ENCODE results near the gene CTTN.

Gene CTTN

DNA sequence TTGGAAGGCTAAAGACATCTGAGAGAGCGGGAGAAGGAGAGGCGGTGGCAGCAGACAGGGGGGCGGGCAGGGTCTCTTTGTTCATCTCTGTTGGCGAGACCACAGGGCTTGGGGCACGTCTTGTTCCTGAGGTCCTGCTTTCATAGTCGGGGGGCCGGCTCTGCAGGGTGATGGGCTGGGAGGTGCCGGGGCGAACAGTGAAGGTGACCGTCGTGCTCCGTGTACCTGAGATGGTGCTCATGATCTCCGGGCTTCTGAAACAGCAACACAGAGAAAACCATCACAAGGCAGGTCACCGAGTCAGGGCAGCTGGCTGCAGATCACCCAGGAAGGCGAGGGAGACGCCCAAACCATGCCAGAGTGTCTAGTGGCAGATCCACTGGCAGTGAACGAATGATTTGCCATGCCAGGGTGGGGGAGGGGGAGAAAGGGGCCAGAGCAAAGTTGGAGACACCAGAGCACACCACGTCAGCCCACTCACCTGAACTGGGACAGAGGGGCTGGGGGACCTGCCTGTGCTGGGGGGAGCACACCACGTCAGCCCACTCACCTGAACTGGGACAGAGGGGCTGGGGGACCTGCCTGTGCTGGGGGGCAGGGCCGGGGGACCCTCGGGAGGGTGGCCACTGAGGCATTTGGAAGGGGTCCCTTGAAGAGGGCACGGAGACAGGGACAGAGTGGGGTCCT lies 75.0 kb downstream of the CTTN start:
- H3K9me3 Mint-ChIP-seq = no peaks in the 10 kb centered on the region
- DNase-seq = no peak
- H3K4me1 Mint-ChIP-seq (ENCODE audit: low read depth) = no peaks in the 10 kb centered on the region
- H3K27ac Mint-ChIP-seq = no peak overlapping the region
- no peak overlapping the region for H3K4me3 Mint-ChIP-seq
- H3K36me3 Mint-ChIP-seq (ENCODE audit: low read depth) = no peaks in the 10 kb centered on the region
- H3K27me3 Mint-ChIP-seq = no peaks in the 10 kb centered on the region

DNA sequence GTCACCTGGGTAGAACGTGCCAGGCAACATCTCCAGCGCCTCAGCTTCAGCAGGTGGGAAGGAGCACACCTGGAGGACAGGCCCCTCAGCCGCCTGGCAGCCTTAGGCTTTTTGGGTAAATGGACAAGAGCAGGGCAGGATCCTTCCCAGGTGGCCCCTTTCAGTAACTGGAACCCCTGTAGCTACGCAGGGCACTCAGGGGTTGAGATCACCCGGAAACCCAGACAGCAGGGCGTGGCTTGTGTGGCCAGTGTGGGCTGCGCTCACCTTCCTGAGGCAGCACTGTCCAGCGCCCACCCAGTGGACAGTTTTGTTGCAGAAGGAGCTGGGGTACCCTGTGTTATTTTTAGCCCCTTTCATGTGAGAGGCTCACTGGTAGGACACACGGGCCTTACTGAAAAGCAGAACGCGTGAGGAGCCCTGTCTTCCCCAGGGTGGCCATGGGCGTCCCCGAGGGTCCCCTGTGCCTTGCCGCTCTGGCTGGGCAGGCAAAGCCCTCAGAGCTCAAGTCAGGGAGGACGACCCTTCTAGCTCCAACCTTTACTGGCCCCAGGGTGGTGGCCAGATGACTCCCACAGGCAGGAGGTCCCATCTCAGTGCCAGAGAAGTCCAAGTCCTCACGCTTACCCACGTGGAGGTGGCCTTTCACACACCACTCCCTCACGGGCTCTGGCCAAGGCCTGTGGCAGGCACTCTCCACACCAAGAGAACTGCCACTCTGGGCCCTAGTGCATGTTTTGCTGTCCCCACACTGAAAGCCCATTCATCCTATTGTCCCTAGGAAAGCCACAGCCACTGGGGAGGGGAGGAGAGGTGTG lies 75.8 kb downstream of the CTTN start:
- no peaks in the 10 kb centered on the region for H3K36me3 Mint-ChIP-seq (ENCODE audit: low read depth)
- DNase-seq = no peak
- H3K4me3 Mint-ChIP-seq = no peak overlapping the region
- H3K27ac Mint-ChIP-seq = no peak overlapping the region
- H3K4me1 Mint-ChIP-seq (ENCODE audit: low read depth) = no peaks in the 10 kb centered on the region
- H3K9me3 Mint-ChIP-seq = no peaks in the 10 kb centered on the region
- no peaks in the 10 kb centered on the region for H3K27me3 Mint-ChIP-seq

DNA sequence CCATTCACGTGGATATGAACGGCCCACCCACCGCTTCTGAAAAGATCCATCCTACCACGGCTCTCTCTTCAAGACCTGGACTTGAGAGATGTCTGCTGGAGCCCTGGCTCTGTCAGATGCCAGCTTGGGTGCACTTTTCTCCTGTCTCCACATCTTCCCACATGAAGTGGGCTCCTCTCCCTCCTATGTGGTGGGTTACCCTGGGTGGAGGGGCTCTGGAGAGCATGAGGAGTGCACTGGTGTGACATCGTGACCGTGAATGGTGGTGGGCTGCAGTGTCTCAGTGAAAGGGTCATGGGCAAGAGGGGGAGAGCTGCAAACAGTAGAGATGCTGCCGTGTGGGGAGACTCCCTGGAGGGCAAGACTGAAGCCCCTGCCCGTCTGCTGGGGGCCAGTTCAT lies 76.4 kb downstream of the CTTN start:
- Mint-ChIP-seq H3K27me3 (no peaks in the 10 kb centered on the region), H3K36me3 (ENCODE audit: low read depth) (no peaks in the 10 kb centered on the region), H3K9me3 (no peaks in the 10 kb centered on the region)

DNA sequence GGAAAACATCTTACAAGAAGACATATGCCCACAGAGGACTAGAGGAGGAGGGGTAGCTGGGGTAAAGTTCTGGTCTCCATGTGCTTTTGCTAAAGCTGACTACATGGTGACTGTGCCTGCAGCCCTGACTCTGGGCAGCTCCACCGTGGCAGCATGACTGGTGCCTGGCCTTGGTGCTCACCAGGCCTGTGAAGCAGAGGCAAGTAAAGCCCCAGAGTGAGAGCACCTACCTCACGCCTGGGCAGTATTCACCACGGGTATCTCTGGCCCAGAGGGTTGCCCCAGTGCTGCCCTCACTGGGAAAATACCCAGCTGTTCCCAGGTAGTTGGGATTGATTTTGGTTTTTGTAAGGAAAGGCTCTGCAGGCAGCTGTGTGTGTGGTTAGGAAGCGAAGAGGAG lies 78.3 kb downstream of the CTTN start:
- DNase-seq = no peak
- H3K27me3 Mint-ChIP-seq = no peaks in the 10 kb centered on the region
- H3K9me3 Mint-ChIP-seq = no peaks in the 10 kb centered on the region
- H3K36me3 Mint-ChIP-seq (ENCODE audit: low read depth) = no peaks in the 10 kb centered on the region
- no peak overlapping the region for H3K4me3 Mint-ChIP-seq
- no peaks in the 10 kb centered on the region for H3K4me1 Mint-ChIP-seq (ENCODE audit: low read depth)
- H3K27ac Mint-ChIP-seq = no peak overlapping the region

More for the DNA sequence above, 76.4 kb downstream of the CTTN start:
- no peak overlapping the region for H3K27ac Mint-ChIP-seq
- H3K4me3 Mint-ChIP-seq = no peak overlapping the region
- no peak for DNase-seq
- no peaks in the 10 kb centered on the region for H3K4me1 Mint-ChIP-seq (ENCODE audit: low read depth)

DNA sequence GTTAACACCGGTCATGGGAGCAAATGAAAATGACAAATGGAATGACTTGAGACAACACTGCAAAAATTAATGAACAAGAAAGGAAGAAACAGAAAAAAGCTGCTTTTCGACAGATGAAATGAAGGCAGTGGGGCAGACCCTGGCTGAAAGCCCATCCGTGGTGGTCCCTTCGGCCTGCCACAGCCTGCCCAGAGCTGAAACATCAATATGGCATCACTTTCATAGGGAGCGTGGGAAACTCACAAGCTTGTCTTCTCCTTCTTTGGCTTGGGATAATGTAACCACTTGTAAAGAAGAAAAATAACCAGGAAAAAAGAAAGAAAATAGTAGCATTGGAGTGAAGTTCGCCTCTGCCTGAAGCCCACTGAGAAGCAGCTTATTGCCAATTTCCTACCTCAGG lies 78.8 kb downstream of the CTTN start:
- H3K9me3 Mint-ChIP-seq = no peaks in the 10 kb centered on the region
- H3K27ac Mint-ChIP-seq = no peak overlapping the region
- no peak overlapping the region for H3K4me3 Mint-ChIP-seq

DNA sequence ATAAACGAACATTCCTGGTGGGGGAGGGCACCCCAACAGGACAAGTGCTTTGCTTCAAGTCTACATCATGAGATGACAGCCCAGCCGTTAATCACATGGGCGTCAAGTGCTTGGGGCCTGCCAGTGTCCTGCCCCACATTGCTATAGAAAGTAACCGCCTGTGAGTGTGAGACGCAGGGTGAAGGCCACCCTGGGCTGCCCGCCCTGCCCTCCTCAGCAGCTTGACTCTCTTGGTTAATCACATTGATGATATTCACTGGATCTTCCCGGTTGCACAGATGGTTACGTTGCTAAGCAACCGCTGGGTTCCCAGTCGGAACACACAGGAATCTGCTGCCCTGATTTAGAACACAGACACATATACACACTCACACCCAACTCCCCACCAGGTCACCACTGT lies 79.3 kb downstream of the CTTN start:
- Mint-ChIP-seq H3K27ac (no peak overlapping the region), H3K27me3 (no peaks in the 10 kb centered on the region)

More for the DNA sequence above, 78.8 kb downstream of the CTTN start:
- Mint-ChIP-seq H3K36me3 (ENCODE audit: low read depth) (no peaks in the 10 kb centered on the region), H3K4me1 (ENCODE audit: low read depth) (no peaks in the 10 kb centered on the region), H3K27me3 (no peaks in the 10 kb centered on the region)
- no peak for DNase-seq

DNA sequence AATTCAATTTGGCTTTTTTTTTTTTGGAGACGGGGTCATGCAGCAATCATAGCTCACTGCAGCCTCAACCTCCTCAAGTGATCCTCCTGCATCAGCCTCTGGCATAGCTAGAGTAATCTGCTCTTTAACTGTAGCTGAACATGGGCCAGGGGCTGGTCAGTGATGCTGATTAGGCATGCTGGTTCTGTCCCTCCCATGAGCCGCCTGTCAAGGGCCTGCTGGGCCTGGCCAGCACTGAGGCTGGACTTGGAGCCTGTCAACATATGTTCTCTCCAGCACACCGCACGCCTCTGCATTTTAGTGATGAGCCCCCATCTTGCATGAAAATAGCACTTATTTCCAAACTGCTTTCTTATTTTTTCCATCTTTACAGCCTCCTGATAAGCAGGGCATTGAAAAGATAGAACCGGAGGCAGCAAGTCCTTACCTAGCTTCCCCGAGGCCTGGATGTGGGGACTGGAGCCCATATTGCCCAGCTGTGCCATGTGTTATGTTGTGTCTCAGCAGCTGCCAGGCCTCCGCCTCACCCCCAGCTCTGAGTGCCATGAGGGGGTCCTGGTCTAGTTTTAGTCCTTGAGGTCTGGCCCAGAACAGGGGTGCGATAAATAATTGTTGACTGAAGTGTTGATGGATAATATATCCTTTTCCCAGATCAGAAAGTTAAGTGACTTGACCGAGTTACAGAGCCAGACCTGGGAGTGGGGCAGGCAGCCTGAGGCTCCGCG lies 80.0 kb downstream of the CTTN start:
- Mint-ChIP-seq H3K4me3 (no peak overlapping the region), H3K4me1 (ENCODE audit: low read depth) (no peaks in the 10 kb centered on the region), H3K27ac (no peak overlapping the region), H3K36me3 (ENCODE audit: low read depth) (no peaks in the 10 kb centered on the region), H3K9me3 (no peaks in the 10 kb centered on the region), H3K27me3 (no peaks in the 10 kb centered on the region)
- DNase-seq = no peak

More for the DNA sequence above, 79.3 kb downstream of the CTTN start:
- Mint-ChIP-seq H3K36me3 (ENCODE audit: low read depth) (no peaks in the 10 kb centered on the region), H3K4me1 (ENCODE audit: low read depth) (no peaks in the 10 kb centered on the region), H3K9me3 (no peaks in the 10 kb centered on the region), H3K4me3 (no peak overlapping the region)
- DNase-seq = no peak

DNA sequence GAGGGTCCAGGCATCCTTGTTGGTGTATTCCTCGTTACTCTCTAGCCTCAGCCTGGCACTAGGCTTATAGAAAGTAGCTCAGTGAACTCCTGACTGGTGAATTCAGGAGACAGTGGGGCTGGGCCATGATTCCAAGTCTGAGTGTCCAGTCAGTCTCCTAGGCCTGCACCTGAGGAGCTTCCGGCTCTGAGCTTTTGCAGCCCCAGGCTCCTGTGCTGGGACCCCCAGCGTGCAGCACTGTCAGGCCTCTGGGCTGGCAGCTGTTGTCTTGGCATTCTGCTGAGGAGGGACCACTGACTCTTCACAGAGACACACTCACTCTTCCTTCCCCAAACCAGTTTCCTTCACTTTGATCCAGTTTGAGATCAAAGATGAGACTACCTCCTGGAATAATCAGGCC lies 82.4 kb downstream of the CTTN start:
- Mint-ChIP-seq H3K27ac (no peak overlapping the region), H3K4me3 (no peak overlapping the region), H3K27me3 (peaks cover 3% of the 10 kb centered on the region), H3K36me3 (ENCODE audit: low read depth) (no peaks in the 10 kb centered on the region), H3K4me1 (ENCODE audit: low read depth) (no peaks in the 10 kb centered on the region), H3K9me3 (no peaks in the 10 kb centered on the region)
- DNase-seq = no peak

DNA sequence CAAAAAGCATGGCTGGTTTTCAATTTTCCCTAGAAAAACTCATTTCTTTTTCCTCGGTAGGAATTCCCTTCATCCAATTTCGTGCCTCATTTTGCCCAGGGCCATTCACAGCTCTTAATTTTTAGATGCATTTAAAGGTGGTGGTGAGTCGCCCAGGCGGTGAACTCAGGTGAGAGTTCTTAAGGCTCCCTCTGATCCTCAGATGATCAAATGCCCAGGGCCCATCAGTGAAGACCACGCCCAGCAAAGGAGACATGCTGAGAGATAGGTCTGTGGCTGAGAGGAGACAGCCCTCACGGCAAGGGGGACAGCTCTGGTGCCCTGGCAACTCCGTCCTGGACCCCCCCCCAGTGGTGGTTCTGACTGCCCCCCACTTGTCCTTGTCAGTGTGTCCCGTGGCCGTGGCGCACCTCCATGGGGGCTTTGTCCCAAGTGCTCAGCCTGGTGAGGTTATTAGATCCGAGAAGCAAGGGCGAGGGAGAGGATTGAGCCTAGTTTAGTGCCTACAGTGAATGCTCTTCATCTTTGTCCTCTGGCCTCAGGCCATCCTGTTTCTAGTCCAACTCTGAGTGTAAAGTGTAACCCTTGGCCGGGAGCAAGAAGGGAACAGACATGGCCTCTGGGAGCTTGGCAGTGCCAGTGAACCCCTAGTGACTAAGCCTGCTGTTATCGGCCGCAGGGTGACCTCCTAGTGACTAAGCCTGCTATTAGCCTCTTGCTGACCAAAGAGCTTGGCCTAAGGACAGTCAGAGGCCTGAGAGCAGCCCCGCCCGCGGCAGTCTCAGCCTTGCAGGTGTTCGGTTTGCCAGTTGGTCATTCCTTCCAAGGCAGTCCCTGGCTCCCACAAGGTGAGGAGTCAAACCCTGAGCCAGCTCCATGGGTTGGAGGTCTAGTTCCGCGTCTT lies 83.5 kb downstream of the CTTN start:
- H3K27ac Mint-ChIP-seq = no peak overlapping the region
- H3K4me1 Mint-ChIP-seq (ENCODE audit: low read depth) = no peaks in the 10 kb centered on the region
- no peaks in the 10 kb centered on the region for H3K36me3 Mint-ChIP-seq (ENCODE audit: low read depth)
- H3K9me3 Mint-ChIP-seq = no peaks in the 10 kb centered on the region
- no peak overlapping the region for H3K4me3 Mint-ChIP-seq
- peaks cover 3% of the 10 kb centered on the region for H3K27me3 Mint-ChIP-seq
- no peak for DNase-seq

DNA sequence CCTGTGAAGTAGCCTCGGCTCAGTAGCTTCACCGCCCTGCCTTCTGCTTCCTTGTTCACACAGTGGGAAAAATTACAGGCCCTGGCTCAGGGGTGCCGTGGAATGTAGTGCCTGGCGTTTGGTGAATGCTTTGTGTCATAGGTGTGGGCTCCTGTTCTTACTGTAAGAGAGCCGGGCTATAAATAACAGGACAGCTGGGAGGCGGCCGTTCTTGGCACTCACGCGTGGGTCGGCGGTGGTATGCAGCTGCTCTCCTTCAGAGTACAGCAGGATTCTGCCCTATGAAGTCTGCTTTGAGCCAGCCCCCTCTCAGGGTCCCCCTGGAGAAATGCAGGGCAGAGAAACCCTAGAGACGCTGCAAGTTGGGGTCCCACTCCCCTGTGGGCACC lies 84.2 kb downstream of the CTTN start:
- no peak for DNase-seq
- H3K4me1 Mint-ChIP-seq (ENCODE audit: low read depth) = no peaks in the 10 kb centered on the region
- no peak overlapping the region for H3K4me3 Mint-ChIP-seq
- no peaks in the 10 kb centered on the region for H3K9me3 Mint-ChIP-seq
- peaks cover 3% of the 10 kb centered on the region for H3K27me3 Mint-ChIP-seq
- no peaks in the 10 kb centered on the region for H3K36me3 Mint-ChIP-seq (ENCODE audit: low read depth)
- no peak overlapping the region for H3K27ac Mint-ChIP-seq

DNA sequence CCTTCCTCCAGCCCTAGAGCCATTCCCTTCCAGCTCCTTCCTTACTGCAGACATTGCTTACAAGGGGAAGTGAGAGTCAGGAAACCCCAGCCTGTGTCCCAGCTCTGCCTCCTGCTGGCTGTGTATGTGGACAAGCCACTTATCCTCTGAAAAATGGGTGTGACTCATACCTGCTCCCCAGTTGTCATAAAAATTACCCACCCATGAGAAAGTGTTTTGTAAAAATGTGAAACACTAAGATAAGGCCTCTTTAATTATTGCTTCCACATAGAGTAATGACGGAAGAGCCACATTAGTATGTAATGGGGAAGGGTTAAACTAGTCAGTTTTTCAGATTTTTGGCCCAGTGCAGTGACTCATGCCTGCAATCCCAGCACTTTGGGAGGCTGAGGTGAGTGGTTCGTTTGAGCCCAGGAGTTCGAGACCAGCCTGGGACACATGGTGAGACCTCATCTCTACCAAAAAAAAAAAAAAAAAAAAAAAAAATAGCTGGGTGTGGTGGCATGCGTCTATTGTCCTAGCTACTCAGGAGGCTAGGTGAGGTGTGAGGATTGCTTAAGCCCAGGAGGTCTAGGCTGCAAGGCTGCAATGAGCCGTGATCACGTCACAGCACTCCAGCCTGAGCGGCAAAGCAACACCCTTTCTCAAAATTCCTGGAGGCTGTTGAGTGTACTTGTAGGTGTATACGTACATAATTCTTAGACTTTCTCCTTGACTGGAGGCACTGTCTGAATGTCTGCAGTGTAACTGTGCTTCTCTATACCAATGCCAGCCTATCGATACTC lies 84.9 kb downstream of the CTTN start:
- no peak for DNase-seq
- Mint-ChIP-seq H3K9me3 (no peaks in the 10 kb centered on the region), H3K4me1 (ENCODE audit: low read depth) (no peaks in the 10 kb centered on the region), H3K4me3 (no peak overlapping the region), H3K36me3 (ENCODE audit: low read depth) (no peaks in the 10 kb centered on the region), H3K27me3 (peaks cover 3% of the 10 kb centered on the region), H3K27ac (no peak overlapping the region)

DNA sequence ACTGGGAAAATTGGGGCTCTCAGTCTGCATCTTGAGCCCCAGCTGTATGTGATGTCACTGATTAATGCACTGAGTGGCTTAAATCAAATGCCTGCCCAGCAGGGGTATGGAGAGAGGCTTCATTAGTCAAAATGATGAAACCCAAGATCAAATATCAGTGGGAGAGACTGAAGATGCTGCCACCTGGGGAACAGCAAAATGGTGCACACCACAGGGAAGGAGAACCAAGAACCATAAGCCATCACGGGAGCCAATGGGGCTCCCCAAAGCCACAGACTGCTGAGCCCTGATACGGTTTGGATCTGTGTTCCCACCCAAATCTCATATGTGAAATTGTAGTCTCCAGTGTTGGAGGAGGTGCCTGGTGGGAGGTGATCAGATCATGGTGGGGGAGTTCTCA lies 85.6 kb downstream of the CTTN start:
- Mint-ChIP-seq H3K27ac (no peak overlapping the region), H3K4me1 (ENCODE audit: low read depth) (no peaks in the 10 kb centered on the region), H3K4me3 (no peak overlapping the region), H3K9me3 (no peaks in the 10 kb centered on the region), H3K36me3 (ENCODE audit: low read depth) (no peaks in the 10 kb centered on the region), H3K27me3 (peaks cover 3% of the 10 kb centered on the region)
- DNase-seq = no peak

DNA sequence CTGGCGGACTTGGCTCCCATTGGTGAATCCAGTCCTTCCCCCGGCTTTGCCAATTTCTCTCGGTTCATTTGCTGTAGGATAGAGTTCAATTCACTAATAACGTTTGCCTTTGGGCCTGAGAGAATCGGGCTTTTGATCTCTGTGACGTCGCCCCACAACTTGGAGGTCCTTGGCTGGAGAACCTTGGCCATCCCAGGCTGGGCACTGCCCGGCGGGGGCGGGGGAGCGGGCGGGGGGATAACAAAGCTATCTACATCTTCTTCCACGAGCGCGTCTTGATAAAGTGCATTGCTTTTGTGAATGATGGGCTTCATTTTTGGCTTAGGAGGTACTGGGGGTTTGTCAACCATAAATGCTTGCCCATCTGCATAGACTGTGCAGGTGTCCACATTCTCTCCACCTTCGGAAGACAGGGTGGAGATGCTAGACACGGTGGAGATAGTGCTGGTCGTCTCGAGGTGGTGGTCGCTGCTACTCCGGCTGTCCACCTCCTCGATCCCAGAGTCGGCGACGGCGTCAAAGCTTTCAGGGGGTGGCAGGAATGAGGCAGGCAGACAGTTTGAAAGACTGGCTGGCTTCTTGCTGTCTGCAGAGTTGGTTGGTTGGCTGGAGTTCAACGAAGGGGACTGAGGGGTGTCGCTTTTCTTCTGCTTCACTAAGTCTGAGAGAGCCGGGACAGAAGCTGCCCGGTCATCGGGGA lies 87.1 kb downstream of the CTTN start:
- no peaks in the 10 kb centered on the region for H3K4me1 Mint-ChIP-seq (ENCODE audit: low read depth)
- peaks cover 3% of the 10 kb centered on the region for H3K27me3 Mint-ChIP-seq
- no peaks in the 10 kb centered on the region for H3K36me3 Mint-ChIP-seq (ENCODE audit: low read depth)

More for the DNA sequence above, 87.1 kb downstream of the CTTN start:
- H3K4me3 Mint-ChIP-seq = no peak overlapping the region
- no peaks in the 10 kb centered on the region for H3K9me3 Mint-ChIP-seq
- no peak overlapping the region for H3K27ac Mint-ChIP-seq
- no peak for DNase-seq

Measured in activated T-cell treated with anti-CD3 and anti-CD28 coated beads, Interleukin-2, amount 50 U/mL, for 24 hours (primary cell).